H9 (cell line): Measurements from ENCODE around the gene EGLN1. TPM values are rescaled to one million over a fixed set of nuclear protein-coding genes. Genes with fewer than 3 reads are reported as not detected.

ENCODE experiments used
- DNase-seq: peaks from one replicate; pipeline ENCODE4 v3.0.0-alpha.2; 2017
- H2AFZ ChIP-seq: one replicate; pipeline ENCODE4 v1.6.1; 2013; ENCODE audit warnings: mild to moderate bottlenecking, low read length, control low read depth, moderate library complexity
- H2AK5ac ChIP-seq: 2 replicates; pipeline ENCODE4 v1.6.1; 2013; ENCODE audit warnings: low read length, control low read depth, mixed read lengths; ENCODE audit not compliant: insufficient read length
- H2BK120ac ChIP-seq: one replicate; pipeline ENCODE4 v1.6.1; 2013; ENCODE audit warnings: low read depth, mild to moderate bottlenecking, low read length, control low read depth, inconsistent platforms; ENCODE audit not compliant: poor library complexity, severe bottlenecking
- H2BK12ac ChIP-seq: 2 replicates; pipeline ENCODE4 v1.6.1; 2013; ENCODE audit warnings: low read length, control low read depth, mixed read lengths, low read depth; ENCODE audit not compliant: insufficient read length
- H2BK15ac ChIP-seq: 2 replicates; pipeline ENCODE4 v1.6.1; 2013; ENCODE audit warnings: low read depth, low read length, control low read depth
- H2BK20ac ChIP-seq: one replicate; pipeline ENCODE4 v1.6.1; 2013; ENCODE audit warnings: low read depth, mild to moderate bottlenecking, low read length, control low read depth, inconsistent platforms; ENCODE audit not compliant: poor library complexity, severe bottlenecking
- H2BK5ac ChIP-seq: 2 replicates; pipeline ENCODE4 v1.6.1; 2013; ENCODE audit warnings: low read length, control low read depth, mixed read lengths; ENCODE audit not compliant: insufficient read length
- H3K14ac ChIP-seq: 2 replicates; pipeline ENCODE4 v1.6.1; 2013; ENCODE audit warnings: low read length, control low read depth; ENCODE audit not compliant: insufficient read depth
- H3K18ac ChIP-seq: 2 replicates; pipeline ENCODE4 v1.6.1; 2013; ENCODE audit warnings: low read depth, mild to moderate bottlenecking, mixed read lengths, low read length, control low read depth; ENCODE audit not compliant: insufficient read length
- H3K23ac ChIP-seq: 2 replicates; pipeline ENCODE4 v1.6.1; 2013; ENCODE audit warnings: low read length, control low read depth, mixed read lengths, low read depth; ENCODE audit not compliant: insufficient read length
- H3K23me2 ChIP-seq: 2 replicates; pipeline ENCODE4 v1.6.1; 2013; ENCODE audit warnings: low read depth, mild to moderate bottlenecking, mixed read lengths, low read length, control low read depth; ENCODE audit not compliant: insufficient read length, poor library complexity, severe bottlenecking
- H3K27ac ChIP-seq: 2 replicates; pipeline ENCODE4 v1.5.1; 2013; ENCODE audit warnings: low read length, control low read depth, mixed read lengths, low read depth; ENCODE audit not compliant: insufficient read length
- H3K27me3 ChIP-seq: 2 replicates; pipeline ENCODE4 v1.6.1; 2013; ENCODE audit warnings: low read length, control low read depth, inconsistent platforms; ENCODE audit not compliant: insufficient read depth
- H3K4ac ChIP-seq: 2 replicates; pipeline ENCODE4 v1.6.1; 2013; ENCODE audit warnings: low read depth, mild to moderate bottlenecking, control low read depth, inconsistent platforms, low read length, moderate library complexity
- H3K4me1 ChIP-seq: 2 replicates; pipeline ENCODE4 v1.6.1; 2013; ENCODE audit warnings: low read length, control low read depth, inconsistent platforms; ENCODE audit not compliant: insufficient read depth
- H3K4me2 ChIP-seq: 2 replicates; pipeline ENCODE4 v1.6.1; 2013; ENCODE audit warnings: low read length, control low read depth, mixed read lengths; ENCODE audit not compliant: insufficient read length, insufficient read depth
- H3K56ac ChIP-seq: 2 replicates; pipeline ENCODE4 v1.6.1; 2013; ENCODE audit warnings: low read depth, mild to moderate bottlenecking, mixed read lengths, low read length, control low read depth; ENCODE audit not compliant: insufficient read length
- H3K79me1 ChIP-seq: 2 replicates; pipeline ENCODE4 v1.6.1; 2013; ENCODE audit warnings: low read depth, mild to moderate bottlenecking, moderate library complexity, low read length, control low read depth, inconsistent platforms; ENCODE audit not compliant: insufficient read depth, poor library complexity, severe bottlenecking
- H3K79me2 ChIP-seq: 2 replicates; pipeline ENCODE4 v1.6.1; 2013; ENCODE audit warnings: low read length, control low read depth, inconsistent platforms; ENCODE audit not compliant: insufficient read depth
- H3K9ac ChIP-seq: 2 replicates; pipeline ENCODE4 v1.6.1; 2013; ENCODE audit warnings: low read length, control low read depth, mixed read lengths; ENCODE audit not compliant: insufficient read length; ENCODE audit errors: extremely low read depth
- H3K9me3 ChIP-seq: one replicate; pipeline ENCODE4 v1.6.1; 2013; ENCODE audit warnings: low read depth, low read length, inconsistent platforms; ENCODE audit not compliant: control insufficient read depth
- H3T11ph ChIP-seq: one replicate; pipeline ENCODE4 v1.6.1; 2013; ENCODE audit warnings: mild to moderate bottlenecking, low read length, control low read depth, inconsistent platforms
- H4K20me1 ChIP-seq: one replicate; pipeline ENCODE4 v1.6.1; 2013; ENCODE audit not compliant: control insufficient read depth, insufficient read length, insufficient read depth
- H4K5ac ChIP-seq: 2 replicates; pipeline ENCODE4 v1.6.1; 2013; ENCODE audit warnings: low read depth, mild to moderate bottlenecking, mixed read lengths, low read length, control low read depth; ENCODE audit not compliant: insufficient read length
- H4K8ac ChIP-seq: replicated peaks from 2 replicates; pipeline ENCODE4 v1.6.1; 2013; ENCODE audit warnings: low read length, control low read depth, mixed read lengths, low read depth; ENCODE audit not compliant: insufficient read length
- H4K91ac ChIP-seq: 2 replicates; pipeline ENCODE4 v1.6.1; 2013; ENCODE audit warnings: low read depth, mild to moderate bottlenecking, moderate library complexity, mixed read lengths, low read length, control low read depth; ENCODE audit not compliant: insufficient read length
- H3K27ac Mint-ChIP-seq, 3 experiments: 2 replicates in 2 of 3; 3 replicates in 1 of 3; pipeline ENCODE4 v1.8.0; 2020 to 2021; ENCODE audit warnings: mixed read lengths in 3 of 3, mild to moderate bottlenecking in 1 of 3, moderate library complexity in 1 of 3
- H3K27me3 Mint-ChIP-seq: 2 replicates; pipeline ENCODE4 v1.8.0; 2021; ENCODE audit warnings: low read depth, mild to moderate bottlenecking, moderate library complexity, mixed read lengths
- H3K36me3 Mint-ChIP-seq, 3 experiments: 2 replicates in 2 of 3; 3 replicates in 1 of 3; pipeline ENCODE4 v1.8.0; 2020 to 2021; ENCODE audit warnings: low read depth in 3 of 3, mixed read lengths in 3 of 3; ENCODE audit not compliant: insufficient read depth in 1 of 3
- H3K4me1 Mint-ChIP-seq, 2 experiments: 2 replicates each; pipeline ENCODE4 v1.8.0; 2020; ENCODE audit warnings: mixed read lengths in 2 of 2
- H3K4me3 Mint-ChIP-seq, 2 experiments: 2 replicates in 1 of 2; 3 replicates in 1 of 2; pipeline ENCODE4 v1.8.0; 2020 to 2021; ENCODE audit warnings: mild to moderate bottlenecking in 2 of 2, mixed read lengths in 2 of 2, moderate library complexity in 1 of 2
- H3K9me3 Mint-ChIP-seq, 2 experiments: 2 replicates in 1 of 2; 3 replicates in 1 of 2; pipeline ENCODE4 v1.8.0; 2020; ENCODE audit warnings: mild to moderate bottlenecking in 2 of 2, mixed read lengths in 2 of 2, moderate library complexity in 1 of 2
- WGBS: extraction: QIAGEN DNeasy Blood & Tissue Kit; methylation state at CpG from one replicate; pipeline ENCODE4 v1.1.7; 2013; ENCODE audit warnings: missing lambda C conversion rate, low lambda C conversion rate, mixed read lengths; ENCODE audit not compliant: insufficient read length; ENCODE audit errors: extremely low coverage; 5-methylcytosine and 5-hydroxymethylcytosine counted together
- total RNA-seq: library from RNA; stranded (reverse); gene quantifications from 2 replicates; pipeline ENCODE4 v1.2.1, GENCODE V29; 2021
- TF ChIP-seq, protein P1 (sequence below): fragments of 200-600 bp; sonication (generic); conservative IDR thresholded peaks from 3 replicates; pipeline ENCODE4 v1.8.0; 2021; ENCODE audit warnings: antibody characterized with exemption, mild to moderate bottlenecking

Gene EGLN1
- total RNA-seq, 1 experiment from 2014 or later, result 8.4 TPM

DNA sequence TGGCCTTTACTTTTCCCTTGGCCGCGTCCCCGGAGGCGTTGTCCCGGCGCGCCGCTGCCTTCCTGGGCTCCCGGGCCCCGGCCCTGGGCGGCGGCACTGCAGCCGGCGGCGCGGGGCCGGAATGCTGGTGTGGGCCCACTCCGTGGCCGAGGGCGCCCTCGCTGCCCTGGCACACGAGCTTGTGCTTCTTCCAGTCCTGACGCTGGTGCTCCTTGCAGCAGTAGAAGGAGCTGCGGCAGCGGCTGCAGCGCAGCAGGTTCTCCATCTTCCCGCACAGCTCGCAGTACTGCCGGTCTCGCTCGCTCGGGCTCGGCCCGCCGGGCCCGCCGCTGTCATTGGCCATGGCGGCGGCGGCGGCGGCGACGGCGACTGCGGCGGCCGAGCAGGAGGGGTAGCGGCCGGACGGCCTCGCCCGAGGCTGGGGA is 529 bp downstream of the EGLN1 start:
- H2AK5ac ChIP-seq, result no peak overlapping the region
- H3K36me3 Mint-ChIP-seq, result no peaks in the 10 kb centered on the region
- no peak overlapping the region for H2BK12ac ChIP-seq
- no peak overlapping the region for H3K27ac Mint-ChIP-seq
- H4K8ac ChIP-seq, result no peak overlapping the region
- H4K91ac ChIP-seq, result no peak overlapping the region
- H3K27me3 Mint-ChIP-seq, result peaks cover 69% of the 10 kb centered on the region
- no peaks in the 10 kb centered on the region for H3K4me1 ChIP-seq
- WGBS, result no CpG with 5 or more reads among the region's 53 CpGs
- peaks cover 16% of the 10 kb centered on the region for H3K23me2 ChIP-seq
- H2BK120ac ChIP-seq, result no peak overlapping the region
- H3K9me3 ChIP-seq, result no peaks in the 10 kb centered on the region
- no peak overlapping the region for H3K14ac ChIP-seq
- H2BK15ac ChIP-seq, result no peak overlapping the region
- H2AFZ ChIP-seq, result no peak overlapping the region
- peak overlapping the region; percentile 65 to 77 for H3K4me3 Mint-ChIP-seq
- H3K56ac ChIP-seq, result no peak overlapping the region
- H3K4me1 Mint-ChIP-seq, result peaks cover 33 to 36% of the 10 kb centered on the region in 2 experiments
- no peak overlapping the region for H3T11ph ChIP-seq
- no peak overlapping the region for H3K4ac ChIP-seq
- H3K27me3 ChIP-seq, result peaks cover 30% of the 10 kb centered on the region
- no peak overlapping the region for H3K23ac ChIP-seq
- H4K20me1 ChIP-seq, result no peaks in the 10 kb centered on the region
- peak; percentile 47 for DNase-seq
- no peaks in the 10 kb centered on the region for H3K9me3 Mint-ChIP-seq
- H3K4me2 ChIP-seq, result peak overlapping the region; percentile 99
- H3K18ac ChIP-seq, result no peak overlapping the region
- H4K5ac ChIP-seq, result no peak overlapping the region
- H3K27ac ChIP-seq, result no peak overlapping the region
- TF ChIP-seq, protein P1, sequence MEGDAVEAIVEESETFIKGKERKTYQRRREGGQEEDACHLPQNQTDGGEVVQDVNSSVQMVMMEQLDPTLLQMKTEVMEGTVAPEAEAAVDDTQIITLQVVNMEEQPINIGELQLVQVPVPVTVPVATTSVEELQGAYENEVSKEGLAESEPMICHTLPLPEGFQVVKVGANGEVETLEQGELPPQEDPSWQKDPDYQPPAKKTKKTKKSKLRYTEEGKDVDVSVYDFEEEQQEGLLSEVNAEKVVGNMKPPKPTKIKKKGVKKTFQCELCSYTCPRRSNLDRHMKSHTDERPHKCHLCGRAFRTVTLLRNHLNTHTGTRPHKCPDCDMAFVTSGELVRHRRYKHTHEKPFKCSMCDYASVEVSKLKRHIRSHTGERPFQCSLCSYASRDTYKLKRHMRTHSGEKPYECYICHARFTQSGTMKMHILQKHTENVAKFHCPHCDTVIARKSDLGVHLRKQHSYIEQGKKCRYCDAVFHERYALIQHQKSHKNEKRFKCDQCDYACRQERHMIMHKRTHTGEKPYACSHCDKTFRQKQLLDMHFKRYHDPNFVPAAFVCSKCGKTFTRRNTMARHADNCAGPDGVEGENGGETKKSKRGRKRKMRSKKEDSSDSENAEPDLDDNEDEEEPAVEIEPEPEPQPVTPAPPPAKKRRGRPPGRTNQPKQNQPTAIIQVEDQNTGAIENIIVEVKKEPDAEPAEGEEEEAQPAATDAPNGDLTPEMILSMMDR, result no peak
- no peaks in the 10 kb centered on the region for H3K79me2 ChIP-seq
- H3K9ac ChIP-seq, result no peak overlapping the region
- no peak overlapping the region for H2BK5ac ChIP-seq
- H2BK20ac ChIP-seq, result no peak overlapping the region
- no peaks in the 10 kb centered on the region for H3K79me1 ChIP-seq
